ENCODE measurements around the gene ETV5.

ETV5 gene

DNA sequence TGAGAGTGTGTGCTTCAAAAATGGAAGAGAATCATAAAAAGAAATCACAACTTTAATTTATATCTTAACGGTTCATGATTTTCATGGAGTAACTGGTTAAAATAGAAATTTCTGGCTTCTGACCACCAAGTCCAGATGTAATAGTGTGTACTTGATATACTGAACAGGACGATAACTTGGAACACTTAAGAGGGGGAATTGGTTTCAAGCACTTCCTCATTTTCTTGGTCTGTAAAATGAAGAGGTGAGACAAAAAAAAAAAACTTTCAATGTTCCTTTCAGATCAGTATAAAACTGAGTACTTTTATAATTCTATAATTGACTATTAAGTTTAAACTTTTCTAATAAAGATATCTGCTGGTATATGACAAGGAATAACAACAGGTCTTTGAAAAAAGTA is 107.0 kb downstream of the ETV5 start:
- Histone ChIP-seq H3K4me1 (ENCODE audit: control insufficient read depth, insufficient read depth, low read length) (no peaks in the 10 kb centered on the region), H3K9ac (ENCODE audit: low read depth, low read length) (no peak overlapping the region), H3K27ac (ENCODE audit: low read depth, low read length) (no peak overlapping the region), H3K27me3 (ENCODE audit: control insufficient read depth, insufficient read depth, low read length) (0 out of 2 replicates have a peak, but pooled peaks cover 2% of the 10 kb centered on the region), H3K36me3 (ENCODE audit: control insufficient read depth, insufficient read depth, low read length) (no peaks in the 10 kb centered on the region), H3K9me3 (ENCODE audit: control insufficient read depth, insufficient read depth, low read length) (no peaks in the 10 kb centered on the region), H3K4me3 (ENCODE audit: low read depth, low read length) (no peak overlapping the region)

DNA sequence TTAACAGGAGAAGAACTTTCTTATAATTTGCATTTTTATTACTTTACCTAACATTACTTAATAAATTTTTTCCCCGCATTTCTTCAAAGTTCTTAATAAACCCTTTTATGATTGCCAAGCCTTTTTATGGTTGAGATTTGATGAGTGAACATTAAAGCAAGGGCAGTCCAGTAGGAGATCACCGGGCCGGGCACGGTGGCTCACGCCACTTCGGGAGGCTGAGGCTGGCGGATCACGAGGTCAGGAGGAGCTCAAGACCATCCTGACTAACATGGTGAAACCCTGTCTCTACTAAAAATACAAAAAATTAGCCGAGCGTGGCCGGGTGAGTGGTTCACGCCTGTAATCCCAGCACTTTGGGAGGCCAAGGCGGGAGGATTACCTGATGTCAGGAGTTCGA is 109.7 kb downstream of the ETV5 start:
- no peaks in the 10 kb centered on the region for H3K9me3 ChIP-seq (ENCODE audit: control insufficient read depth, insufficient read depth, low read length)
- H3K4me1 ChIP-seq (ENCODE audit: control insufficient read depth, insufficient read depth, low read length), result no peaks in the 10 kb centered on the region
- no peak overlapping the region for H3K27ac ChIP-seq (ENCODE audit: low read depth, low read length)

DNA sequence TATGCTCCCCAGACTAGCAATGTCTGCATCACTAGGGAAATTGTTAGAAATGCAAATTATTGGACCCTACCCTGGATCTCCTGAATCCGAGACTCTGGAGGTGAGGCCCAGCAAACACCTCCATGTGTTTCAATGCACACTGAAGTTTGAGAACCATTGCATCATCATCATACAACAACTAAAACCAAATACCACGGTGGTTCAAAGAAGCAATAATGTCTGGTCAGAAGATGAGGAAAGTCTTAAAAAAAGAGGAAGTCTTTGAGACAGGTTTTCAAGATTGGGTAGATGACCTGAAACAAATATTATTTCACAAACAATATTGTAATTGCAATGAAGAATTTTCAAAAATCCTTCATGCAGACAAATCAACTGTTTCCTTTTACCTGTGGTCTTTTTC is 110.8 kb downstream of the ETV5 start:
- 0 out of 2 replicates have a peak, but pooled peaks cover 3% of the 10 kb centered on the region for H3K27me3 ChIP-seq (ENCODE audit: control insufficient read depth, insufficient read depth, low read length)
- no peak overlapping the region for H3K4me3 ChIP-seq (ENCODE audit: low read depth, low read length)
- H3K9ac ChIP-seq (ENCODE audit: low read depth, low read length), result no peak overlapping the region
- no peaks in the 10 kb centered on the region for H3K36me3 ChIP-seq (ENCODE audit: control insufficient read depth, insufficient read depth, low read length)
- no peak overlapping the region for H3K27ac ChIP-seq (ENCODE audit: low read depth, low read length)
- no peaks in the 10 kb centered on the region for H3K4me1 ChIP-seq (ENCODE audit: control insufficient read depth, insufficient read depth, low read length)
- H3K9me3 ChIP-seq (ENCODE audit: control insufficient read depth, insufficient read depth, low read length), result no peaks in the 10 kb centered on the region

More for the DNA sequence above, 109.7 kb downstream of the ETV5 start:
- 0 out of 2 replicates have a peak, but pooled peaks cover 3% of the 10 kb centered on the region for H3K27me3 ChIP-seq (ENCODE audit: control insufficient read depth, insufficient read depth, low read length)
- H3K9ac ChIP-seq (ENCODE audit: low read depth, low read length), result no peak overlapping the region
- no peak overlapping the region for H3K4me3 ChIP-seq (ENCODE audit: low read depth, low read length)
- H3K36me3 ChIP-seq (ENCODE audit: control insufficient read depth, insufficient read depth, low read length), result no peaks in the 10 kb centered on the region

DNA sequence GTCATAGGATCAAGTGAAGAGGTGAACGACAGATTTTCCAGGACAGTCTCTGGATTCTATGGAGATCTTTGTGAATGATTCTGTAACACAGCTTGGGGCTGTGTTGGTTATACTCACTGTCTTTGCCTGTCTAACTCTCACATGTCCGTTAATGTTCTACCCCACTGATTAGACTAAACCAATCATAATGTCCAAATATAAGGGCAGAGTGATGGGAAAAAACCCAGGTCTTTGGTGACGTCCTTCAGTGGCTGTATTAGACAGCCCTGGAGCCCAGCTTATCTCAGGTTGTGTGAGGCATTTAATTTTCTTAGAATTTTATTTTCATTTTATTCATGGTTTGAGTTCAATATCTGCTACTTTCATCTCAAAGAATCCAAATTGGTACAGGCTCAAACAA is 111.8 kb downstream of the ETV5 start:
- Histone ChIP-seq H3K27me3 (ENCODE audit: control insufficient read depth, insufficient read depth, low read length) (0 out of 2 replicates have a peak, but pooled peaks cover 3% of the 10 kb centered on the region), H3K27ac (ENCODE audit: low read depth, low read length) (no peak overlapping the region)

More for the DNA sequence above, 111.8 kb downstream of the ETV5 start:
- Histone ChIP-seq H3K4me1 (ENCODE audit: control insufficient read depth, insufficient read depth, low read length) (no peaks in the 10 kb centered on the region), H3K36me3 (ENCODE audit: control insufficient read depth, insufficient read depth, low read length) (no peaks in the 10 kb centered on the region), H3K9me3 (ENCODE audit: control insufficient read depth, insufficient read depth, low read length) (no peaks in the 10 kb centered on the region), H3K9ac (ENCODE audit: low read depth, low read length) (no peak overlapping the region), H3K4me3 (ENCODE audit: low read depth, low read length) (no peak overlapping the region)

Measured in HUES48 (cell line).